ENCODE results near the gene SCCPDH. TPM values are rescaled to one million over a fixed set of nuclear protein-coding genes. Genes with fewer than 3 reads are reported as not detected.

SCCPDH gene
- total and polyA plus RNA-seq, 10 donors = 6.8 to 15.8 (median 13.0) TPM

- DNase-seq = no peak
- H3K4me1 ChIP-seq = peaks cover 0 to 3% (median under 1%) of the 10 kb centered on the region in 6 donors
- intact Hi-C loops (cut with DNase I; ENCODE audit: low total_unique reads) = no loop called here
- no peaks in the 10 kb centered on the region for H3K36me3 ChIP-seq
- H3K27ac ChIP-seq = no peak overlapping the region
- TF ChIP-seq POLR2A (IDR thresholded peaks at IDR 0.05) = no peak
- no peak for TF ChIP-seq CTCF (IDR thresholded peaks at IDR 0.05 in 8 of 11, conservative IDR thresholded peaks at IDR 0.05 in 3 of 11)
- no peak for TF ChIP-seq POLR2AphosphoS5 (IDR thresholded peaks at IDR 0.05)
- H3K4me3 ChIP-seq = no peak overlapping the region
- no peaks in the 10 kb centered on the region for H3K9me3 ChIP-seq
- 63 to 72% (median 65%) methylated on average over 16 to 18 of the region's 18 CpGs for WGBS, 5 donors
- peaks cover 0 to 42% (median 0%) of the 10 kb centered on the region in 7 donors for H3K27me3 ChIP-seq (replicated peaks in 1 of 7)
These were observed 70.0 kb downstream of the SCCPDH start for GRCh38 chr1:246794048-246794827.

GRCh38 chr1:246794828-246795671 is 70.8 kb downstream of the SCCPDH start:
- peaks cover 0 to 34% (median 0%) of the 10 kb centered on the region in 7 donors for H3K27me3 ChIP-seq (replicated peaks in 1 of 7)
- intact Hi-C loops (cut with DNase I; ENCODE audit: low total_unique reads) = no loop called here
- 75 to 85% (median 82%) methylated on average over 25 to 27 of the region's 27 CpGs for WGBS, 5 donors
- no peak overlapping the region for H3K27ac ChIP-seq
- H3K4me1 ChIP-seq = no peaks in the 10 kb centered on the region
- H3K4me3 ChIP-seq = no peak overlapping the region
- H3K36me3 ChIP-seq = no peaks in the 10 kb centered on the region
- H3K9me3 ChIP-seq = no peaks in the 10 kb centered on the region
- no peak for DNase-seq
- TF ChIP-seq CTCF (IDR thresholded peaks at IDR 0.05 in 8 of 11, conservative IDR thresholded peaks at IDR 0.05 in 3 of 11) = no peak

GRCh38 chr1:246795906-246796694 is 71.9 kb downstream of the SCCPDH start:
- no peak for TF ChIP-seq POLR2A (IDR thresholded peaks at IDR 0.05)
- no peak for TF ChIP-seq POLR2AphosphoS5 (IDR thresholded peaks at IDR 0.05)
- TF ChIP-seq CTCF (IDR thresholded peaks at IDR 0.05 in 8 of 11, conservative IDR thresholded peaks at IDR 0.05 in 3 of 11) = no peak
- Histone ChIP-seq H3K4me1 (no peaks in the 10 kb centered on the region), H3K4me3 (no peak overlapping the region), H3K27me3 (replicated peaks in 1 of 7) (peaks cover 0 to 24% (median 0%) of the 10 kb centered on the region in 7 donors), H3K27ac (no peak overlapping the region), H3K9me3 (no peaks in the 10 kb centered on the region), H3K36me3 (no peaks in the 10 kb centered on the region)
- no peak for DNase-seq
- intact Hi-C loops (cut with DNase I; ENCODE audit: low total_unique reads) = no loop called here
- WGBS, 5 donors = 93 to 95% (median 94%) methylated on average over 30 of the region's 30 CpGs
